CD4-positive, alpha-beta T cell treated with Interleukin-17A for 1 hour (primary cell): Measurements from ENCODE around the gene SPINT1.

Experiments used
- DNase-seq: peaks from one replicate; pipeline ENCODE4 v3.0.0-alpha.2; 2020

The SPINT1 gene

DNA sequence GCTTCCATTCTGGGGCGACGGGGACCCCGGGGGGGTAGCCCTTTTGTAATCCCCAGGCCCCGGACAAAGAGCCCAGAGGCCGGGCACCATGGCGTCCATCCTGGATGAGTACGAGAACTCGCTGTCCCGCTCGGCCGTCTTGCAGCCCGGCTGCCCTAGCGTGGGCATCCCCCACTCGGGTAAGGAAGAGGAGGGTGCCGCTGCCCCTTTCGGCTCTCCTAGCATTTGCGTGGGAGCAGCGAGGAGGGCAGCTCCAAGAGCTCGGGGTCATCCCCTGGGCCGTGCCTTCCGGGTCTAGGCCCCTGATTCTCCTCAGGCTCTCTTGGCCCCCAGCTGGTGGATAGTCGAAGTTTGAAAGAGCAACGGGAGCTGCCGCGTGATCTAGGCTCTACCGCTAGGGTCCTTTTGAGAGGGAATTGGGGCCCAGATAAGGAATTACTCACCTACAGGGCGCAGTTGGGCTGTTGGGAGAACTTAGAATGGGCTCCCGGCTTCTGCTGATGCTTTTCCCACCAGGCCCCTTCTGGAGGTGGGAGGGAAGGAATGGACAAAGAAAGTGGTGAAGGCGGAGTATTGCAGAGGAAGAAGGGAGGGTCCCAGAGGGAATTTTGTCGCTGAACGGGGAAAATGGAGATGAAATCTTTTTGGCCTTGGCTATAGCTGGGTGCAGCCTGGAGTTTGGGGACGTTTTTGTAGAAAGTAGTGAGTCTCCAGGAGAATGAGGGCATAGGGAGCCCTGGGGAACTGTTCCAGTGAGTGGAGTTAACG lies 51.0 kb downstream of the SPINT1 start:
- DNase-seq, result peak; percentile 73

DNA sequence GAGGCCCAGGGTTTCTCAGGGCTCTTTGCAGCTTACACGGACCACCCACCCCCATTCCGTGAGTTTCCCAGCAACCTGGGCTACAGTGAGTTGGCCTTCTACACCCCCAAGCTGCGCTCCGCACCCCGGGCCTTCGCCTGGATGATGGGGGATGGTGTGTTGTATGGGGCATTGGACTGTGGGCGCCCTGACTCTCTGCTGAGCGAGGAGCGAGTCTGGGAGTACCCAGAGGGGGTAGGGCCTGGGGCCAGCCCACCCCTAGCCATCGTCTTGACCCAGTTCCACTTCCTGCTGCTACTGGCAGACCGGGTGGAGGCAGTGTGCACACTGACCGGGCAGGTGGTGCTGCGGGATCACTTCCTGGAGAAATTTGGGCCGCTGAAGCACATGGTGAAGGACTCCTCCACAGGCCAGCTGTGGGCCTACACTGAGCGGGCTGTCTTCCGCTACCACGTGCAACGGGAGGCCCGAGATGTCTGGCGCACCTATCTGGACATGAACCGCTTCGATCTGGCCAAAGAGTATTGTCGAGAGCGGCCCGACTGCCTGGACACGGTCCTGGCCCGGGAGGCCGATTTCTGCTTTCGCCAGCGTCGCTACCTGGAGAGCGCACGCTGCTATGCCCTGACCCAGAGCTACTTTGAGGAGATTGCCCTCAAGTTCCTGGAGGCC lies 55.8 kb downstream of the SPINT1 start:
- DNase-seq, result no peak

DNA sequence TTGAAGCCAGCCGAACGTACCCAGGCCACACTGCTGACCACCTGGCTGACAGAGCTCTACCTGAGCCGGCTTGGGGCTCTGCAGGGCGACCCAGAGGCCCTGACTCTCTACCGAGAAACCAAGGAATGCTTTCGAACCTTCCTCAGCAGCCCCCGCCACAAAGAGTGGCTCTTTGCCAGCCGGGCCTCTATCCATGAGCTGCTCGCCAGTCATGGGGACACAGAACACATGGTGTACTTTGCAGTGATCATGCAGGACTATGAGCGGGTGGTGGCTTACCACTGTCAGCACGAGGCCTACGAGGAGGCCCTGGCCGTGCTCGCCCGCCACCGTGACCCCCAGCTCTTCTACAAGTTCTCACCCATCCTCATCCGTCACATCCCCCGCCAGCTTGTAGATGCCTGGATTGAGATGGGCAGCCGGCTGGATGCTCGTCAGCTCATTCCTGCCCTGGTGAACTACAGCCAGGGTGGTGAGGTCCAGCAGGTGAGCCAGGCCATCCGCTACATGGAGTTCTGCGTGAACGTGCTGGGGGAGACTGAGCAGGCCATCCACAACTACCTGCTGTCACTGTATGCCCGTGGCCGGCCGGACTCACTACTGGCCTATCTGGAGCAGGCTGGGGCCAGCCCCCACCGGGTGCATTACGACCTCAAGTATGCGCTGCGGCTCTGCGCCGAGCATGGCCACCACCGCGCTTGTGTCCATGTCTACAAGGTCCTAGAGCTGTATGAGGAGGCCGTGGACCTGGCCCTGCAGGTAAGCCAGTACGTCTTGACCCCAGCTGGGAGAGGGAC lies 56.6 kb downstream of the SPINT1 start:
- no peak for DNase-seq

DNA sequence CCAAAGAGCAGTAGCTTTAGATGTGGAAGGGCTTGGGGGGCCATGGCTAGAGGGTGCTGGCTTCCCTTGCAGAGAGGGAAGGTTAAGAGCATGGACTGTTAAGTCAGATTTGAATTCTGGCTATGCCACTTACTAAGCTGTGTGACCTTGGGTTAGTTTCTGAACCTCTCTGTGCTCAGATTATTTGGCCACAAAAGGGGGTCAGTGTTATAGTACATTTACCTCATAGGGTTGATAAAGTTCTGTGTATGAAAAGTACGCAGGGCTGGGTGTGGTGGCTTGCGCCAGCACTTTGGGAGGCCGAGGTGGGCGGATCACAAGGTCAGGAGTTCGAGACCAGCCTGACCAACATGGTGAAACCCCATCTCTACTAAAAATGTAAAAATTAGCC lies 57.2 kb downstream of the SPINT1 start:
- no peak for DNase-seq

DNA sequence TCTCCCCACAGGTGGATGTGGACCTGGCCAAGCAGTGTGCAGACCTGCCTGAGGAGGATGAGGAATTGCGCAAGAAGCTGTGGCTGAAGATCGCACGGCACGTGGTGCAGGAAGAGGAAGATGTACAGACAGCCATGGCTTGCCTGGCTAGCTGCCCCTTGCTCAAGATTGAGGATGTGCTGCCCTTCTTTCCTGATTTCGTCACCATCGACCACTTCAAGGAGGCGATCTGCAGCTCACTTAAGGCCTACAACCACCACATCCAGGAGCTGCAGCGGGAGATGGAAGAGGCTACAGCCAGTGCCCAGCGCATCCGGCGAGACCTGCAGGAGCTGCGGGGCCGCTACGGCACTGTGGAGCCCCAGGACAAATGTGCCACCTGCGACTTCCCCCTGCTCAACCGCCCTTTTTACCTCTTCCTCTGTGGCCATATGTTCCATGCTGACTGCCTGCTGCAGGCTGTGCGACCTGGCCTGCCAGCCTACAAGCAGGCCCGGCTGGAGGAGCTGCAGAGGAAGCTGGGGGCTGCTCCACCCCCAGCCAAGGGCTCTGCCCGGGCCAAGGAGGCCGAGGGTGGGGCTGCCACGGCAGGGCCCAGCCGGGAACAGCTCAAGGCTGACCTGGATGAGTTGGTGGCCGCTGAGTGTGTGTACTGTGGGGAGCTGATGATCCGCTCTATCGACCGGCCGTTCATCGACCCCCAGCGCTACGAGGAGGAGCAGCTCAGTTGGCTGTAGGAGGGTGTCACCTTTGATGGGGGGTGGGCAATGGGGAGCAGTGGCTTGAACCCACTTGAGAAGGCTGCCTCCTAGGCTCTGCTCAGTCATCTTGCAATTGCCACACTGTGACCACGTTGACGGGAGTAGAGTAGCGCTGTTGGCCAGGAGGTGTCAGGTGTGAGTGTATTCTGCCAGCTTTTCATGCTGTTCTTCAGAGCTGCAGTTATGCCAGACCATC lies 59.0 kb downstream of the SPINT1 start:
- DNase-seq, result no peak

DNA sequence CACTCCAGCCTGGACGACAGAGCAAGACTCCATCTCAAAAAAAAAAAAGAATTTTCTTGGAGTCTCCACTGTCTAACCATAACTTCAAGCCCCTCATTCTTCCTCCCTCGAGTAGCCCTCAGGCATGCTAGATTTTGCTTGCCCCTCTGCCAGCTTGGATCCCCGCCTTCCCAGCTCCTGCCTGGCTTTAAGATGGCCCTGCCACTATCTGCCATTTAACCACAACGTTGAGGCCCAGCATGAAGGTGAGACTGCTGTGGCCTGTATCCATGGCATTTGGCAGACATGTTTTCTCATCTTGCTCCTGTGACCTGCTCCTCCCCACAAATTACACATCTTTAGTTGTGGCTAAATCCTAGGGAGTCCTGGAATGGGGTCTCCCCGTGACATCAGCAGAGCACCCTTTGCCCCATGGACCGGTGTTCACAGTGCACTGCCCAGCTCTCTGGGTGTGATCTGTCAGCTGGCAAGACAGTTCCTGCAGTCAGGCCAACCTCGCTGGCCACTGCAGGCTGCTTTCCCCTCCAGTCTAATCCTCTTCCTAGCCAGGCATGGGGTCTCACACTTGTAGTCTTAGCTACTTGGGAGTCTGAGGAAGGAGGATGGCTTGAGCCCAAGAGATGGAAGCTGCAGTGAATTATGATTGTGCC lies 60.8 kb downstream of the SPINT1 start:
- no peak for DNase-seq

DNA sequence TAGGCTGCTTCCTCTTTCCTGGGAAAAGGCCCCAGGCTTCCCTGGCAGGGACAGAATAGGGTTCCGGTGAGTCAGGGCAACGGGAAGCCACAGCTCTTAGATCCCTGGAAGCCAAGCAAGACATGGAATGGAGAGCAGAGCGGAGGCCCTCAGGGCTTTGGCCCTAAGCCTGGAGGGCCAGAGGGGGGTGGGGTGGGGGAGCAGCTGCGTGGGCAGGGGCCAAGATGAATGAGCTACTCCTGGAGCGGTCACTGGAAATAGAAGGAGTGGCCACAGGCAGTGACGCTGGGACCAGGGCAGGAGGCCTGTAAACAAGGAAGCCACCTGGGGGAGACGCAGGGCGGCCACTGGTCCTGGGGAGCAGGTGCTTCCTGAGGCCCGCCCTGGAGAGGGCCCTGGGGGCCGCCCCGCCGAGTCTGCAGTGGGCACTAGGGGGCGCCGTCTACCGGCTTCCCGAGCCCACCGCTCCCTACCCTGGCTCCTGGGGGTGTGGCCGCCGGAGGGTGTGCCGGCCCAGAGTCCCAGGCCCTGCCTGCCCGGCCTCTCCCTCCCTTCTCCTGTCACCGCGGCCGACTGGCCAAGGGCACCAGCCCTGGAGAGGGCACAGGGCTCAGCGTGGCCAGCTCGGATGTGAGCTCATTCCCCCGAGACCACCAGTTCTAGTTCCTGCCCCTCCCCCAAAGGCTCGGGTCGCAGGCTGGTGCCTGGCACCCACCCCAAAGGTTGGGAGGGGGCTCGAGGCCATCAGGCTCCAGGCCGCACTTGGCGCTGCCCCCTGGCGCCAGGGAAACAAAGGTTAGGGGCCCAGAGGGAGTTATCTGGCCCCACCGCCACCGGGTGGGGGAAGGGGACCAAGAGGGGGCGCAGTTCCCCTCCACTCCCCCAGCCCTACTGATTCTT lies 62.5 kb downstream of the SPINT1 start:
- DNase-seq, result peak; percentile 75

DNA sequence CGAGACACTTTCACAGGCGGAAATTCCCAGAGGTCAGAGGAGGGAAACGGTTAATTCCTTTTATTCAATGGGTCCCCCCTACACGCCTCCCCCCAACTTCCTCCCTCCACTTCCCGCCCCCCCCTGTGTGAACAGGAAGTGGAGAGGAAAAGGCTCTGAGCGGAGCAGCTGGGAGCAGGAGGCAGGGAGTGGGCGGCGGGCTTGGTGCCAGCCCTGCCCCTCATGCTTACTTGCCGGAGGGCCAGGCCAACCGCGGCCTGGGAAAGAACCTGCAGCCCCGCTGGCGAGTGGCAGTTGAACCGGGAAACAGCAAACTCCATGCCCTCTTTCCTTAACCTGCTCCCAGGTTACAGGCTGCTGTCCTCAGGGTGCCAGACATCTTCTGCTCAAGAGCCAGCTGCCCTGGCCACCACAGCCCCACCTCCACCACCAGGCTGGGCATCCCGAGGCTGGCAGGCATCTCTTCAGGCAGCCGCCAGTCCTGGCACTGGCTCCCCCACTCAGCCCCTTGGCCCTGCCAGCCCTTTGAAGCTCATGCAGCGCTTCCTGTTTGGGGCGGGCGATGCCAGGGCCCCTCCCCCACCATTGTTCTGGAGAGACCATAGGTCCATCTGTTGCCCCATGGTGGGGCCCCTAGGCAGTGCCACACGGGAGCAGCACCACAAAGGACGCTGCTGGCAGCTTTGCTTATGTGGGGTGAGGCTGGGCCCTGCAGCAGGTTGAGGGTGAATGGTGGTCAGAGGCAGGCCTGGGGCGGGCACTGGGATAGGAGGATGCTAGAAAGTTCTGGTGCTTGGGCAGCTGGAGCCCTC lies 63.3 kb downstream of the SPINT1 start:
- DNase-seq, result peak; percentile 73
